MM.1S (cell line): ENCODE data around the gene PLPPR3.

Source experiments
- CTCF ChIP-seq: fragments of 300-600 bp; sonication (generic); IDR thresholded peaks from 2 replicates; pipeline ENCODE4 v1.5.1; 2016; ENCODE audit warnings: antibody characterized with exemption, low read length, mixed read lengths
- EZH2 ChIP-seq: fragments of 300-600 bp; sonication (generic); optimal IDR thresholded peaks from 2 replicates; pipeline ENCODE3; 2017; ENCODE audit warnings: low read depth, mild to moderate bottlenecking, antibody characterized with exemption, low read length, mixed read lengths
- EZH2phosphoT487 ChIP-seq: fragments of 300-600 bp; sonication (generic); IDR thresholded peaks from 2 replicates; pipeline ENCODE4 v1.6.1; 2018; ENCODE audit warnings: antibody characterized with exemption, low read length

- TF ChIP-seq CTCF, result no peak
- no peak for TF ChIP-seq EZH2
- TF ChIP-seq EZH2phosphoT487, result no peak
Observed at GRCh38 chr19:772063-772462, 49.7 kb downstream of the PLPPR3 start.
